GM19238 (cell line): ENCODE results near the gene CSNK1A1.
"Not testable (repeated sequence)": the region's sequence is repeated elsewhere in the genome, so short reads cannot be mapped to it uniquely, and the experiment has no call there.

Experiments
- DNase-seq: peaks from one replicate; pipeline ENCODE4 v3.0.0; 2011; ENCODE audit warnings: low spot score; ENCODE audit not compliant: insufficient read length

CSNK1A1 gene

DNA sequence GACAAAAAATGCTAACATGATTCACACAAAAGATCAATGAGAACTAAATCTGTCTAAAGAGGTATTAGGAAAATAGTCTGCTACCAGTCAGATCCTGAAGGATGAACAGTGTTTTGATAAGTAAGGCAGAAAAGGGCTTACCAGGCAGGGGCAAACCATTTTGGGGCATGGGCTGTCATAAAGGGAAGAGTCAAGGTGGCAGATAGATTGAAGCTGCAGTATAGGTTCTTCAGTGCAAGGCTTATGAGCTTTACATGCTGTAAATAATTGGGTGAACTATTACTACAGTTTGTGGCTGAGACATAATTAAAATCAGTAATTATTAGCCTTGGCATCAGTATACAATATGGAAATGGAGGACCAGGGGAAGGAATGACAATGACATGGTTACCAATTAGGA lies 21.8 kb downstream of the CSNK1A1 start:
- DNase-seq, result no peak

DNA sequence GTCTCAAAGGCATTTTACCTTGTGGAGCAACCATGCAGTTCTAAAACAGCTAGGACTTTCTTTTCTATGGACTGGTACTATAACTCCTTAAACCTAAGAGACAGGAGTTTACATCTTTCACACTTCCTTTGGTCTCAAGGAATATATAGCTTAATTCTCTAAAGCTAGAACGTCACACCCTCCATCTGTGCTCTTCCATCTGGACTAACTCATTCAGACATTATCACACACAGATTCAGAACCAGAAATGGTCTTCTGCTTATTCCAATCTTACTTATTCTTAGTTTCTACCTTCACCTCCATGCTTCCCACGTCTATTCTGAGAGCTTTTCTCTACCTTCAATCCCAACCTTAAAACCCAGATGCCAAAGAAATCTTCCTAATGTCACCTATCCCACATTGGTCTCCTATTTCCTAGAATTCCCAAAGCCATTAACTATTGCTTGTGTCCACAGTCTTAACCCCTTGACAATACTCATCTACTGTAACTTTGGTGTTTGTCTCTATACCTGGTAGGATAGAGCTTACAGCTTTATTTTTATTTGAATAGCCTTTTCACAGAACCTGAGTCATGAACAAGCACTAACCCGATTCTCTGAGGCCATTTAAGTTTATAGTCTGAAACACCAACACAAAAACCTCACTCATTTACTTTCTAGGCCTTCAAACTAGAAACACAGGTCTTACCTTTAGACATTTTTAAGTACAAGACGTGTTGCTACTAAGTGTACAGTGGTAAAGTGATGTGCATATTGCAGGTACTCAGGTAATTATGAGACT lies 22.8 kb downstream of the CSNK1A1 start:
- no peak for DNase-seq

DNA sequence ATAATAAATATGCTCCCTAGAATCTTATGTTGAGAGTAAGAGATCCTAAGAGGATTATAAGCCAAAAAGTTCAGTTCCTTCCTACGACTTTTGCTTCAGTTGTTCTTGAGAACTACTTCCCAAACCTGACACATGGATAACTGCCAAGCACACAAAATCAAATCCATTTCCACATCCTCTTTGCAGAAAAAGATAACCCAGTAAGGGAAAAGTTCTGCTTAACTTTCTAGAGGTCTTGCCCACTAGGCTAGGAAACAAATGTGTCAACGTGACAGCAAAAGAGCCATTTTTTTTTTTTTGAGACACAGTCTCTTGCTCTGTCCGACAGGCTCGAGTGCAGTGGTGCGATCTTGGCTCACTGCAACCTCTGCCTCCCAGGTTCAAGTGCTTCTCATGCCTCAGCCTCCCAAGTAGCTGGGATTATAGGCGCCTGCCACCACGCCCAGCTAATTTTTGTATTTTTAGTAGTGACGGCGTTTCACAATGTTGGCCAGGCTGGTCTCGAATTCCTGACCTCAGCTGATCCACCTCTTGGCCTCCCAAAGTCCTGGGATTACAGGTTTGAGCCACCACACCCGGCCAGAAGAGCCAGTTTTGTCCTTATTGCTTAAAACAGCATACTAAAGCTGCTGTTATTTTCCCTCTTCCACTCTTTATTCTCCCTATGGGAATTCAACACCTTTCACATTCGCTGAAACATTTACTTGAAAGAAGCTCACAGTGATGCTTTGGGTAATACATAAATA lies 24.2 kb downstream of the CSNK1A1 start:
- no peak for DNase-seq

DNA sequence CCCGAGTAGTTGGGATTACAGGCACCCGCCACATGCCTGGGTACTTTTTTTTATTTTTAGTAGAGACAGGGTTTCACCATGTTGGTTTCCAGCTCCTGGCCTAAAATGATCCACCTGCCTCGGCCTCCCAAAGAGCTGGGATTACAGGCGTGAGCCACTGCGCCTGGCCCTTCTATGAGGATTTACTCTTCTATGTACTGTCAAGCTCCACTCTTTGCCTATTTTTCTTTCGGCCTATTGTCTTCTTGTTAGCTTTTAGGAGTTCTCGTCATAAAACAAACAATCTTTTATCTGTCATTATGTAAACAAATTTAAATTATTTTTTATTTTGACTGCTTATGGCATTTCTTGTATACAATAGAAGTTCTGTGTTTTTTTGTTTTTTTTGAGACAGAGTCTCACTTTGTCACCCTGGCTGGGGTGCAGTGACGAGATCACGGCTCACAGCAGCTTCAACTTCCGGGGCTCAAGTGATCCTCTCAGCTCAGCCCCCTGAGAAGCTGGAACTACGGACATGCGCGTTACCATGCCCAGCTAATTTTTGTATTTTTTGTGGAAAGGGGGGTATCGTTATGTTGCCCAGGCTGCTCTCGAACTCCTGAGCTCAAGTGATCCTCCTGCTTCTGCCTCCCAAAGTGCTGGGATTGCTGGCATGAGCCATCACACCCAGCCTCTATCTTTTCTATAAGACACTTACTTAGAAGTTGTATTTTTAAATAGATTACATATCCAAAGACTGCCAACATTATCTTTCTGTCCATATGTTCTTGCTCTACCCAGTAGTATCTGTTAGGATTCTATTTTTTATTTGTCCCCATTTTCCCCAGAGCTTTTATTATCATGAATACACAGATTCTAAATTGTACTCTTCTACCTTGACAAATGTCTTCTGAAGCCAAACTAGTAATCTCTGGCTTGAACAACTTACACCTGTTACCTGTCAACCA lies 29.2 kb downstream of the CSNK1A1 start:
- DNase-seq, result no peak

DNA sequence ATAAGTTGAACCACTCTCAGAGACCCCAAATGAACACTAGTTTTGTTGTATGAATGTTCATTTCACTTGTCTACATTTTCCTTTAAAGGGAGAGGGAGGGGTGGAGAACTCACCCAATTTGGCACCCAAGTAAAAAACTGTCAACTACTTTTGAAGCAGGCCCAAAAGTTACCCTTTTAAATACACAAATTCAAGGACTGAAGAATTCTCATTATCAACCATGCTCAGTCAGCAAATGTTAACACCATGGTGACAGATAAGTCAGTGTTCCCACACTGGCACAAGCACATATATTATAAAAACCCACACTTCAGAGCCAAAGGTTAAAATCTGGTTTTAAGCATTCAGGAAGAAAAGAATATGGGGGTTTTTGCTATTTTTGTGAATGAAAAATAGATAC lies 31.6 kb downstream of the CSNK1A1 start:
- DNase-seq, result no peak

DNA sequence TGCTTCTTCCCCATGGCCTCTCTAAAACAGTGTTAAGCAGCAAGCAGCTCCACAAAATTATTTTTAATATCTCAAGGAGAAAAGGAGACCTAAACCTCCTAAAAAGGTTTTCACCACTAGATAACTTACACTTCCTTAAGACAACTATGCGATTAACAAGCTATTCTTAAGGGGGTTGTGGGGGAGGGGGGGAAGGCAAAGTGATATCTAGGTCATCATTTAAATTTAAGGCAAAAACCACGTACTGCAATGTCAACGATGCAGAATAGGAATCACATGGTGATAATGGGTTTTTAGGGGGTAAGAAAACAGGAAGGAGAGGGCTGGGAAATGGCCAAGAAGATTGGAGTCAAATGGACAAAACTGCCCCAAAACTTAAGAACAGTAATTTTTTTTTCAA lies 32.6 kb downstream of the CSNK1A1 start:
- no peak for DNase-seq

DNA sequence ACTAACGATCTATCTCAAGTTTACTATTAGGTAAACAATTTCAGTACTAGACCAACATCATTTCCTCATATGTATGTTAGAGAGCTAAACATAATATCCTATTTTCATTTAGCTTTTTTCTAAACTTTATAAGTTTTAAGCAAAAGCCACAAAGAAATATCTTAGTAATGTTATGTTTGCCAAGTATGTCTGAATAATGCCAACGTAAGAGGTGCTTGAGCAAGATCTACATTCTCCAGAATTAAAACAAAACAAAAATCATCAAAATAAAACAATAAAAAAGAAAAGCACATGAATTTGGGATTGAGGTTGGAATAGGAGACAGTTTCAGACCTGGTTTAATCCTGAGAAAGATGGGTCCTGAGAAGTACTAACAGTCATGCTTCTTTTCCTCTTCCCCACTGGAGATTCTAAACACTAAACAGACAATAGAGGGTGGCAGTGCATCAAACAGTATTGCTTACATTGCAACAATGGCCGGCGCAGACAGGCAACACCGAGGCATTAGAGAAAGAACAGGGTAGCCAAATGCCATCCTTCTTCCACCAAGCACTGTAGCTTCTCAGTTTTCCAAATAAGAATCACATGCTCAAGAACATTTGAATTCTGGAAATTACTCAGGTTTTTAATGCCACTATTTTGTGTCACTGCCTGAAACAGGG lies 33.6 kb downstream of the CSNK1A1 start:
- no peak for DNase-seq

DNA sequence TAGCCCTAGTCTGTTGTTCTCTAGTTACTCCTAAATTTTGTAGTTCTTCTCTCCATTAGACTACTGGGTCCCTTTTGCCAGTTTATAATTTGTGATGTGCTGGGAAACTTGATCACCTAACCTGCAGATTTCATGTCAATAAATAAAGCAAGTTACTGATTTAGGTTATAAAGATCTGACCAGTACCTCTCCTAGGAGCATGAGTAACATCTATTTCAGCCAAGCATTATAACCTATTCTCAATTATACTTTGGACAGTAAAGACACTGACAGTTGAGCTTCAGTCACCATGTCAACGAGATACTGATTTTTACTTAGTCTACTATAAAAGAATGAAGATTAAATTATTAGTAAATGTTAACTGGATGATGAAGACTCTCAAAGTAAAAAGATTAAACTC lies 36.7 kb downstream of the CSNK1A1 start:
- DNase-seq, result no peak

DNA sequence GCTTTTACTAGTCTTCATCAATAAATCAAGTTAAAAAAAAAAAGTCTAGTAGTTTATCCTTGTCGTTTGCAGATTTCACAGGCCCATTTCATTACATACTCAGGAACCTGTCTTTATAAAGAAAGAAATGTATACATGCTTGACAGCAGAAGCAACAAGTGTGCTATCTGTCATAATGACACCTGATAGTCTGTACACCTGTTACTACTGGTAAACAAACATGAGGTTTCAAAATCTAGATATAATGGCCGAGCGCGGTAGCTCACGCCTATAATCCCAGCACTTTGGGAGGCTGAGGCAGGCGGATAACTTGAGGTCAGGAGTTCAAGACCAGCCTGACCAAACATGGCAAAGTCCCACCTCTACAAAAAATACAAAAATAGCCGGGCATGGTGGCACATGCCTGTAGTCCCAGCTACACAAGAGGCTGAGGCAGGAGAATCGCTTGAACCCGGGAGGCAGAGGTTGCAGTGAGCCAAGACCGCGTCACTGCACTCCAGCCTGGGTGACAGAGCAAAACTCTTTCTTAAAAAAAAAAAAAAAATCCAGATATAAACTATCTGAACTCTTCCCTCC lies 37.8 kb downstream of the CSNK1A1 start:
- DNase-seq, result not testable (repeated sequence)

DNA sequence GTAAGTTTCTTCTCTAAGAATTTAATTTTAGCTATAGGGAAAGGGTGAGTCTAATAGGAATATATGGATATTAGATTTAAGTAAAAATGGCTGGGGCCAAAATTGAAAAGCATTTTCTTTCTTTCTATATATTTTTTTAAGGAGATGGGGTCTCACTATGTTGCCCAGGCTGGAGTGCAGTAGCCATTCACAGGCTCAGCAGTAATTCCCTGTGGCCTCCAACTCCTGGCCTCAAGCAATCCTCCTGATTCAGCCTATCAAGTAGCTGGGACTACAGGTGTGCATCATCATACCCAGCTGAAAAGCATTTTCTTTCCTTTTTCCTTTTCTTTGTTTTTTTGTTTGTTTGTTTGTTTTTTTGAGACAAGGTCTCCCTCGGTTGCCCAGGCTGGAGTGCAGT lies 41.1 kb downstream of the CSNK1A1 start:
- no peak for DNase-seq

DNA sequence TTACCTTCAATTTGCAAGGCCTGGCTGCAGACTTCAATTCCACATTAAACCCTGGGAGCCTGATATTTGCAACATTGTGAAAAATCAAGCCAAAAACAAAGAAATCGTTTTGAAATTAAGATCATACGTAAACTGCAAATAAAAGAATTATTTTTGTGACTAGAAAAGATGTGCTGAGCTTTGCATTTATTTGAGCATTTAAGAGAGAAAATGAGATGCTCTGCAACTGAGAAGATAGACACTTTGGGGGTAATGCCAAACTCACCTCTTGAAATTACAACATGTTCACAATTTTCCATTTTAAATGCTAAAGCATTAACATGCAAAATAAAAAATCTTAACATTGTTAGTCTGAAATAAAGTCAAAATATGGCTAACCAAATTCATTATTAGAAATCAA lies 46.6 kb downstream of the CSNK1A1 start:
- no peak for DNase-seq

DNA sequence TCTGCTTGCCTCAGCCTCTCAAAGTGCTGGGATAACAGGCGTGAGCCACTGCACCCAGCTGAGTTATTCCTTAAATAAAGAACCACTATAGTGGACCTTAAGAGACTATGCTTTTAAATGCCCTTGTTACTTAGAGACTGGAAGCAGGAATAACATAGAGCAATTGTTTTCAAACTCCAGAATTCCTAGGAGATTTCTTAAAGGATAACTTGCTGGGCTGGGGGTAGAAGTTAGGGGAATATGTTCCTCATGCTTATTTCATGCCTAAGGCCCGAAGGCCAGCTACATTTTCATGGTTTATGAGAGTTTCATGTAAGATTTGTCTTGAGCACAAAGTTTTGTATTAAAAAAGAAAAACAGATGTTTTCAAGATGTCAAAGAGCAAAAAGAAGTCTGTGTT lies 48.2 kb downstream of the CSNK1A1 start:
- DNase-seq, result no peak

DNA sequence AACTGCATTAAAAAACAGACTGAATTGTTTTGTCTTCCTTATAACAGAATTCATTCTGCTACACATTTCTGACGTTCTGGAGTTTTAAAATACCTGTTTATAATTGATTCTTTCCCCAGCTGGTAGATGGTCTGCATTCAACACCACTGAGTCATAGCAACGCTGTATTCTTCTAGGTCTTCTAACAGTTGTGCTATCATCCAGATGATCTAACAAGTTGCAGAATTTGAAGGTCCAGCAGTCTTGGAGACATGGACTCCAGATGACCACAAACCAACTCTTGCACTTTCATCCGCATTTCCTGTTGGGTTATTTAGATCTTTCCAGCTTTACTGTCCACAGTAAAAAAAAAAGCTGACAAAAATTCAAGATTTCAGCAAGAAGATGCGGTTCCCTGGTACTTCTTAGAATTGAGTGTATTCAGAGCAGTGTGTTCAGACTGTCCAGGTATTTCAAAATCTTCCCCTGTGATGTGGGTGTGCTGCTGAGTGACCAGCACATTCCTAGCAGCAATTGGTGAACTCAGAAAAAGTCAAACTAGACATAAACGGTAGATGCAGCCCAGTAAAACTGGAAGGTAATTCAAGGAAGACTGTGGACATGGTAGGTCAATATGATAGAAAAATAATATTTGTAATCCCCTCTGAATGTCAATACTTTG lies 50.2 kb downstream of the CSNK1A1 start:
- no peak for DNase-seq

DNA sequence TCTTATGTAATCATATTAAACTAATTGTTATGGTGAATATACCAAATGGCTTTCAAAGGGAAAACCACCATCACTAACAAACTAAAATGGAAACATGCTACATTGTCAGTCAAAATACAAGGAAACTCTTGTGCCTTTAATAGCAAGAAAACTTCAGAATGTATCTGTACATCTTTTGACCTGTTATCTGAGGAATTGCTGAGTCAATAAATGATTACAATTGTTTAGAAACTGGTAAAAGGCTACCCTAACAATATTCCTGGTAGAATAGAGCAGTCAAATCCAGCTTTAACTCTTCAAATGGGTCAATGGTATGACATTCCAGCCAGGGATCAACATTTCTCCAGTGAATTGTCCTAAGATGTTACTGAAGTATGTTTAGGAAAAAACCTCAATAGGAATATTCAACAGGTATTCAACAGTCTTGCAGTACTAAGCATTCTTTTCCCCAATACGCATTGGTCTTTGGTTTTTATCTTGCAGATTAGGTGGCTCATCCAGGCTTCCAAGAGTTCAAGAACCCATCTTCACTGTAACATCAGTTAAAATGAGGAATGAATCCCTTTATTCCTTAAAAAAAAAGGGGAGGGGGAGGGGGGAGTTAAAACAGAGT lies 52.4 kb downstream of the CSNK1A1 start:
- DNase-seq, result no peak

DNA sequence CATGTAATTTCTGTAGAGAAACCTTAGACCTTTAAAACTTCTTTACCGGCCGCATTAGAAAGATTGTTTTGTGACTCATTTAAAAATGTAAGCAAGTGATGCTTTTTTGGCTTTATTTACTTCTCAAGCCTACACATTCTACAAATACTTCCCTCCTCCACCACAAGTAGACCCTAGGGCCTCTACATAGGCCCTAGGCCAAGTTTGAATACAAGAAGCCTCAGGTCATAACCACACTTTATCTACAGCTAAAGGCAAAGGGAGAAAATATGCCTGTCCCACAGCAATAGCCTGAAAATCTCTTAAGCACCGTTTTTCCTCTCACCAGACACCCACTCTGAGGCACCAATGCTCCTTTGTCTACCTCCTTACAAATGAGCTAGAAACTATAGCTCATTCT lies 53.9 kb downstream of the CSNK1A1 start:
- no peak for DNase-seq

DNA sequence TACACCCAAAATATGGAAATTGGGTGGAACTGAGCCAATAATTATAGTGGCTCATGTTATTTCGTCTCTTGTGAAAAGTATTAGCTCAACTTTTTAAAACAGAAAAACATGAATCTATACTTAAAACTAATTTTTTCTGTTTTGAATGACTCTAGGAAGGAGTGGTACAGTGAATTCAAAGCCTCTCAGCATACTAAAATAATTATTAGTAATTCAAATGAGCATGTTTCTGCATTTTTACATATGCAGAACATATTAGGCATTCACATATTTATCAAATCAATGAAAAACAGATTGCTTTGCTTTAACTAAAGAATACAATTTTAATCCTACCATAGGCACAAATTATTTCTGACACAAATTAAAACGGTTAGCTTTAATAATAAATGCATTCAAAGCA lies 54.3 kb downstream of the CSNK1A1 start:
- DNase-seq, result no peak

DNA sequence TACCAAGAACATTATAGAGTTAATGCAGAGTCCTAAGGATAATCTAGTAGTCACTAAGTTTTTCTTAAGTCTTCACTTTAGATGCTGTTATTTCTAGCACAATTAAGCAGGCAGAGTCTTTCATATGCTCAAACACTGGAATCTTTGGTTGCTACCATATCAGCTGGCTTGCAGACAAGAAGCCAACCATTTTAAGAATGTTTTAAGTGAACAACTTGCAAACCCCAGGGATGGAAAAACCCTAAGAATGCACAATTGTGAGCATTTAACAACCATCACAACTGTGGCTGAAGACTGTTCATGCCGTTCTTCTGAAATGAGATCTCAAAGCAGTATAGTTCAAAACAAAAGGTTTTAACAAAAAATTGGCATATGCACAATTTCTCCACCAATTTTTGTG lies 55.1 kb downstream of the CSNK1A1 start:
- DNase-seq, result no peak

DNA sequence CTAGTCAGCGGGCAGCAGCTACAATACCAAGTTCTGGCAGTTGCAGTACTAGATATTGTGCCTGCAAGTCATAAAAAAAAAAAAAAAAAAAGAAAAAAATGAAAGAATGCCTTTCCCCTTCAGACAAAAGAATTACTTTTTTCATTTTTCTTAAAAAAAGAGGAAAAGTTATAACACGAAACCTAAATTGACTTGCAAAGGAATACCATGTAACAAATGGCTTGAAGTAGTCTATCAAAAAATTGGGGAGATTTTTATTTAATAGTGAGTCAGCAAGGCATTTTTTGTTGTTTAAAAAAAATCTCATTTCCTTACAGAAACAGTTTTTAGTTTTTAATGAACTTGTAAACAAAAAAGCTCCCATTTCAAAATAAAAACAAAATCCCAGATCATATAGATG lies 55.6 kb downstream of the CSNK1A1 start:
- DNase-seq, result no peak

DNA sequence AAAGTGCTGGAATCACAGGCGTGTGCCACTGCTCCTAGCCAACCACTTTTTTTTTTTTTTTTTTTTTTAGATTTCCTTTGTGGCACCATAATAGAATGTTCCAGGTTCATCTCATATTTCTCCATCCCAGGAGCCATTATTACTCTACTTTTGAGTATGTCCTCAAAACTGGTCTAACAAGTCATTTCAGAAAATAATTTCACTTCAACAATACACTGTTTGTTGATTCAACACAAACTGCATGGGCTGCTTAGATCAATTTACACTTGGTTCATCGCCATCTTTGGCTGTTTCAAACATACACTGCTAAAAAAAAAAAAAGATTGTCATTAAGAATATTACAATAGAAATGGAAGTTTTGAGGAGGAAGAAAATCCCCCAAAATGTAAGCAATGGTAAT lies 57.9 kb downstream of the CSNK1A1 start:
- DNase-seq, result no peak

DNA sequence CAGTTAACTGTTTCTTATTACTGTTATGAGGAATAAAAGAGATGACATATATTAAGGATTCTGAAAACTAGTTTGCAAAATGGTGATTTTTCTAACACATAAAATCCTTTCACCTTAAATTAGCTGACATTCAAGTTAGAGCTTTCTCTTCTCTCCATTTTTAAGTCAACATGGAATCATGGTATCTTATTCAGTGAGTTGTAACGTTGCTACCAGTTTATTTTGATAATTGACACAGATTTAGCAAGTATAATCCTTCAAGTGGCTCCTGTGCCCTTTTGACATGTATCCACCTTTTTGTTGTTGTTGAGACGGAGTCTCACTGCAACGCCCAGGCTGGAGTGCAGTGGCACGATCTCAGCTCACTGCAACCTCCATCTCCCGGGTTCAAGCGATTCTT lies 58.5 kb downstream of the CSNK1A1 start:
- no peak for DNase-seq
